ENCODE results near the gene C19orf73. TPM values are rescaled to one million over a fixed set of nuclear protein-coding genes. Genes with fewer than 3 reads are reported as not detected.

Gene C19orf73
- total and polyA plus RNA-seq, 4 donors: 1.9 to 4.3 (median 3.1) TPM; not detected in 1

- 89 to 92% methylated on average over 2 of the region's 2 CpGs for WGBS, 2 donors
- peaks cover 0 to 12% (median 2%) of the 10 kb centered on the region in 5 donors for H3K4me1 ChIP-seq (ENCODE audit: control insufficient read depth in 5 of 5, insufficient read depth in 5 of 5, low read length in 5 of 5)
- ATAC-seq (ENCODE audit: insufficient read depth, low FRiP score): no peak
- H3K4me3 ChIP-seq: no peak overlapping the region
- H3K9me3 ChIP-seq (ENCODE audit: control insufficient read depth in 4 of 4, insufficient read depth in 3 of 4, low read length in 3 of 4): no peaks in the 10 kb centered on the region
- peaks cover 0 to 12% (median 0%) of the 10 kb centered on the region in 3 donors for H3K27me3 ChIP-seq (ENCODE audit: control insufficient read depth in 3 of 3, insufficient read depth in 3 of 3, low read length in 2 of 3)
- no peak for DNase-seq
- H3K36me3 ChIP-seq (ENCODE audit: control insufficient read depth in 4 of 4, insufficient read depth in 4 of 4, low read length in 4 of 4): no peaks in the 10 kb centered on the region
- no peak overlapping the region for H3K27ac ChIP-seq (ENCODE audit: low read depth in 1 of 2, low read length in 1 of 2)
- no peak overlapping the region for H3K9ac ChIP-seq (ENCODE audit: insufficient read depth in 1 of 2, low read length in 2 of 2)
- TF ChIP-seq CTCF (IDR thresholded peaks at IDR 0.05; ENCODE audit: control extremely low read depth, extremely low read depth): no peak
Observed at GRCh38 chr19:49120868-49121267, 1.9 kb upstream of the C19orf73 start.

- Histone ChIP-seq H3K4me3 (no peak overlapping the region), H3K27me3 (ENCODE audit: control insufficient read depth in 3 of 3, insufficient read depth in 3 of 3, low read length in 2 of 3) (peaks cover 0 to 12% (median 0%) of the 10 kb centered on the region in 3 donors), H3K27ac (ENCODE audit: low read depth in 1 of 2, low read length in 1 of 2) (no peak overlapping the region), H3K4me1 (ENCODE audit: control insufficient read depth in 5 of 5, insufficient read depth in 5 of 5, low read length in 5 of 5) (peaks cover 0 to 13% (median 2%) of the 10 kb centered on the region in 5 donors), H3K9ac (ENCODE audit: insufficient read depth in 1 of 2, low read length in 2 of 2) (no peak overlapping the region), H3K36me3 (ENCODE audit: control insufficient read depth in 4 of 4, insufficient read depth in 4 of 4, low read length in 4 of 4) (no peaks in the 10 kb centered on the region), H3K9me3 (ENCODE audit: control insufficient read depth in 4 of 4, insufficient read depth in 3 of 4, low read length in 3 of 4) (no peaks in the 10 kb centered on the region)
- DNase-seq: no peak
- no peak for ATAC-seq (ENCODE audit: insufficient read depth, low FRiP score)
- 17 to 18% methylated on average over 16 of the region's 16 CpGs for WGBS, 2 donors
- no peak for TF ChIP-seq CTCF (IDR thresholded peaks at IDR 0.05; ENCODE audit: control extremely low read depth, extremely low read depth)
Observed at GRCh38 chr19:49120325-49120683, 1.4 kb upstream of the C19orf73 start.

GRCh38 chr19:49119411-49120324, 725 bp upstream of the C19orf73 start, which contains the start of gene PPFIA3:
Gene PPFIA3 (plus strand): TSS chr19:49119544. CDS start chr19:49127874, 8,330 bp downstream.
- DNase-seq (peak; percentile 56 to 77 (median 75)), ATAC-seq (ENCODE audit: insufficient read depth, low FRiP score) (peak; percentile 19)
- 1 to 2% methylated on average over 63 to 90 of the region's 90 CpGs for WGBS, 2 donors

More at GRCh38 chr19:49119411-49120324, 725 bp upstream of the C19orf73 start, which contains the start of gene PPFIA3:
- TF ChIP-seq CTCF (IDR thresholded peaks at IDR 0.05; ENCODE audit: control extremely low read depth, extremely low read depth): no peak
- Histone ChIP-seq H3K9me3 (ENCODE audit: control insufficient read depth in 4 of 4, insufficient read depth in 3 of 4, low read length in 3 of 4) (no peaks in the 10 kb centered on the region), H3K36me3 (ENCODE audit: control insufficient read depth in 4 of 4, insufficient read depth in 4 of 4, low read length in 4 of 4) (no peaks in the 10 kb centered on the region), H3K27ac (ENCODE audit: low read depth in 1 of 2, low read length in 1 of 2) (peak within 1 kb of the TSS; percentile 94 to 98), H3K4me3 (peak within 1 kb of the TSS; percentile 44), H3K27me3 (ENCODE audit: control insufficient read depth in 3 of 3, insufficient read depth in 3 of 3, low read length in 2 of 3) (peaks cover 0 to 12% (median 0%) of the 10 kb centered on the region in 3 donors), H3K9ac (ENCODE audit: insufficient read depth in 1 of 2, low read length in 2 of 2) (peak within 1 kb of the TSS in 1 of 2 donors; percentile 77), H3K4me1 (ENCODE audit: control insufficient read depth in 5 of 5, insufficient read depth in 5 of 5, low read length in 5 of 5) (peaks cover 0 to 16% (median 2%) of the 10 kb centered on the region in 5 donors)
